ACHN (cell line): ENCODE measurements around the gene IL17RB.
A peak's percentile ranks its signal among the peaks of the same experiment; 100 is the strongest.

Experiments
- DNase-seq: peaks from one replicate; pipeline ENCODE4 v3.0.0-alpha.2; 2015
- in situ Hi-C: cut with HindIII; loops from 2 replicates; pipeline ENCODE4 v1.10.0; 2017; ENCODE audit warnings: low sequenced_read_pairs, low pct_ligation_motif_present, low pct_unique_long_range_greater_than_20kb

Gene IL17RB

DNA sequence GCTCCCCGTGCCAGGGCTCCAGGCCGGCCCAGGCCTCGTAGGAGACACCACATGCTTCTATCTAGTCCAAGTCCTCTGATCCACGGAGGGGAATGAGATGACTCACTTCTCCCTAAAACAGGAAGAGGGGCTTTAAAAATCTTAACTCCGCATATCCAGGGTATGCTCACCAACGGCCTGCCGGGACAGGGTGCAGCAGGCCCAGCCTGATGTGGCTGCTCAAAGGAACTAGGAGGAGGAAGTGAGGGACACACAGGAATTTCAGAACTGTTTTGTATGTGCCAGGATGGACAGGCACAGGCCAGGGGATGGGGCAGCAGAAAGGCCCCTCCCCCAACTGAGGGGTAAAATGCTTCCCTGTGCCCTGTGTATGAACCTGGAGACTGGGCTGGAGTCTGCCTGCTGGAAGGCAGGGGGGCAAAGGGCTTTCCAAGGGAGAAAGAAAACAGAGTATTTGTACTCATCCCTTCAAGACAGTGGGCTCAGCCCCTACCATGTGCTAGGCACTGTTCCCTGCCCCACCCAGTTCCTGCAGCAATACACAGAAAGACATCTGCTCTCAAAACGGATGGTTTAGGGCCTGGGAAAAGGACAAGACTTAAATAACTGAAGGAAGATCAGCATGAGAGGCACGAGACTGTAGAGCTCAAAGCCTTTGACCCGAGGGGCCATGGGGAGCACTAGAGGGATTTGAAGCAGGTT lies 22.3 kb upstream of the IL17RB start:
- in situ Hi-C loops: no loop called here
- DNase-seq: no peak

DNA sequence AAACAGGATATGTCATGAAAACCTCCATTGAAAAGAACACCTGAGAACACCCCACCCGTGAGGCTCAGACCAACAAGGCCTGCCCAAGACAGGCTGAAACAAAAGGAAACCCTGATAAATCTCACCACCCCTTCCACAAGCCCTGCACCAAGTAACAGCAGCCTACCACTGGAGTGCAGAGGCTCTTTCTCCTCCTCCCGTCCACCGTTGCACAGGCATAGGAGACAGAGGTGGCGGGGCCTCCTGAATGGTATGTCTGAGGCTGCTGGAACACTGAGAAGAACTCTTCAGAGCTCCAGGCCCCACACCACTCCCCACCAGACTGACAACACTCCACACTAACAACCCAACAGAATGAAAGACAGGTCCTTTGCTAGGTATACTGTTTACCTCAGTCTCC lies 21.6 kb upstream of the IL17RB start:
- no peak for DNase-seq
- in situ Hi-C loops: no loop called here

DNA sequence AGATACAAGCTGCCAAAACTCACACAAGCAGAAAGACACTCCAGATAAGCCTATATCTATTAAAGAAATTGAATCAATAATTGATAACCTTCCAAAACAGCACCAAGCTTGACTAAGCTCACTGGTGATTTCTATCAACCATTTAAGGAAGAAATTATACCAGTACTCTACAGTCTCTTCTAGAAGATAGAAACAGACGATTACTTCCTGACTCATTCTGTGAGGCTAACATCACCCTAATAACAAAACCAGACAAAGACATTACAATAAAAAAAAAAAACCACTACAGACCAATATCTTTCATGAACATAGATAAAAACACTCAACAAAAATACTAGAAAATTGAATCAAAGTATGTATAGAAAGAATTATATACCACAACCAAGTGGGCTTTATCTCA lies 20.3 kb upstream of the IL17RB start:
- no peak for DNase-seq
- in situ Hi-C loops: no loop called here

GRCh38 chr3:53828581-53828980 lies 17.8 kb upstream of the IL17RB start:
- in situ Hi-C loops: no loop called here
- DNase-seq: no peak

DNA sequence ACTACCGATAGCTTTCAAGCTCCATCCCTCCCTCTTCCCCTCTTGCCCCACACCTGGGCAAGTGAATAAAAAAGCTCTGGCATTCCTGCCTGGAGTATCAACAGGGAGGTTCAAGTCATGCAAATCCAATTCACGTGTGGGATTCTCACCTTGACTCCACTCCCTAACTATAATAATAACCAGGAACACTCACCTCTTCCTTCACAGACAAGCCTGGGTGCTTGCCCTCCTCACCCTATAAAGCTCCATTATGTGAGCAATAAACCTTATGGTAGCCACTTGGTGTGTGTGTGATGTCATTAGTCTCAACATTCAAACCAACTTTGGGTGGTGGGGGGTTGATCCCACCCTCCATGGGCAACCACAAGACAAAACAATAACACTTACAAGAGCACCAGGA lies 16.8 kb upstream of the IL17RB start:
- in situ Hi-C loops: no loop called here
- no peak for DNase-seq

GRCh38 chr3:53830944-53831343 lies 15.4 kb upstream of the IL17RB start:
- in situ Hi-C loops: no loop called here

DNA sequence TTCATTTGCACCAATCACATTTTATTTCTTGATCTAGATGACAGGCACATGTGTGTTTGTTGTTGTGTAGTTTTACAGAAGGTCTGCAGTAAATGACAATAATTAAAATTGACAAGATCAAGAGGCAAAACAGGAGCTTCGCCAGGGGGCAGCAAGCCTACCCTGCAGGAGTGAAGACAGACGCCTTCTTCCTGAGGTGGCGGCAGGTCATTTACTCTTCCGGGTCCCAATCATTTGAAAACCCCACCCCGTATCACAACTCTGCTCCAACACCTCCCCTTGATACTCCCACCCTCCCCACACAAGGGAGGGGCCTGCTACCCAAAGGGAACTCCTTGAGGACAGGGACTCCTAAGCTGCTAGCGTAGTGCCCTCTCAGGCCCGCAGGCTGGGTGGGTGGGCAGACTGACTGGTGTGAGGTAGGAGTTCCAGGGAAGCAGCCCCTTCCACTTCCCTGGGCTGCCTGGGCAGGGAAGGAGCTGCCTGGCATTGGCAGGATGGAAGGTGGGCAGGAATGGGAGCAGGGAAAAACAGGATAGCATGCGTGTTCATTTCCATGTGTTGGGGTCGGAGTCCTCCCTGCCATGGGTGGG lies 13.2 kb upstream of the IL17RB start:
- in situ Hi-C loops: no loop called here
- DNase-seq: no peak

More at GRCh38 chr3:53830944-53831343, 15.4 kb upstream of the IL17RB start:
- no peak for DNase-seq

DNA sequence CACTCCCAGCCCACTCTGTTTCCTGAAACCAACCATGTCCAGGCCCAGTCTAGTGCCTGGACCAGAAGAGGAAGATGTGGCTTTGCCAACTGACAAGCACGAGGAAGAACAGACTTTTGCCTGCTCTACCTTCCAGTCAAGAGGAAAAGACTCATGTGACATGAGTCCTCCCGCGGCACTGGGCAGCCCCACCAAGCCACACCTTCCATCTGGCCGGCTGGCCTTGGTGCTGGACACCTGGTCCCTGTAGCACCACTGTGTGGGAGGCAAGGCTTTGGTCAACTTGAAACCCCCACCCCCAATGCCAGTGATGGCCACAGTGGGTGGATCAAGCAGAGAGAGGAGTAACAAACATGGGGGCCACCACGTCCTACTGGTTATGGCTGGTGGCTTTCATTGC lies 12.7 kb upstream of the IL17RB start:
- in situ Hi-C loops: no loop called here
- no peak for DNase-seq

DNA sequence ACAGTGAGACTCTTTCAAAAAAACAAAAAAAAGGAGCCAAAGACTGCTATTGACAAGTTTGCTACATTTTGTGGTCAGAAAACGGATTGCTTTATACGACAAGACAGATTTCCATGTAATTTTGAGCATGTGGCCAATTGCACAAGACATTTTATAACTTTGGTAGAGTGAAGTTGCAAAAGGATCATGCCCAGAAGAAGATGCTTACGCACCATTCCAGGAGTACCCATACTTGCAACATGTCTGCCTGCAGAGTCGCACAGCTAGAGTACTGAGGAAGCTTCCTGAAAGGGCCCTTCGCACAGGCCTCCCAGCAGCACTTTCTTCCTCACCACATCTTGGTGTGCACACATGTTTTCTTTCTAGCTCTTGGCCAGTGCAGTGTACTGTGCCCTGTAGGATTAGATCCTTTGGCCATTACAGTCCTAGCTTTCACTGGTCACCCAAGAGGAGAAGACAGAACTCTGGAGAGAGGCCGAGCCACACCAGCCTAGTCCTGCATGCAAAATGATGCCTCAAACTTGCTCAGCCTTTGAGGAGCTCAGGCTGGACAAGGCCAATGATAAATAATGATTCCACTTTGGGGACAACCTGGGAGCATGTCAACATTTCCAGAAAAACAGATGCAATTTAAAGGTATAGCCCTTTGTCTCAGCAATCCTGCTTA lies 11.8 kb upstream of the IL17RB start:
- in situ Hi-C loops: no loop called here
- no peak for DNase-seq

DNA sequence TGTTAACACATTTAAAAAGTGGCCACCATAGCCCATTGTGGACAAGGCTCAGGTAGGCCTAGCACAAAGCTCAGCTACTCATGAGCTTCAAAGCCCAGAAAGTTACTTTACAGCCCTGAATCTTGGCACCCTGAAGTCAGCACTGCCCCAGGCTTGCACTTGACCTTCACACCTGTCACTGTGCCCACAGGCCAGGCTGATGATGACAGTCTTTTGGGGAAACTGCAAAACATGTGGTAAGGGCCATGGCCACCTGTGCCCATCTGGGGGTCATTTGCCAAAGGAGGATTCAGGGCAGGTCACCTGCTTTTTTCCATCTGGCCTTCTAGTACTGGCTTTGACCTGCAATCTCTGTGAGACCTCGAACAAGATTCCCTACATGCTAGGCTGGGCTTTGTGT lies 11.1 kb upstream of the IL17RB start:
- in situ Hi-C loops: no loop called here
- DNase-seq: no peak

GRCh38 chr3:53836084-53836872 lies 10.1 kb upstream of the IL17RB start:
- DNase-seq: no peak
- in situ Hi-C loops: no loop called here

GRCh38 chr3:53837331-53837730 lies 9.0 kb upstream of the IL17RB start:
- in situ Hi-C loops: no loop called here
- no peak for DNase-seq

- in situ Hi-C loops: no loop called here
- no peak for DNase-seq
Observed at GRCh38 chr3:53841296-53841695, 5.1 kb upstream of the IL17RB start.

DNA sequence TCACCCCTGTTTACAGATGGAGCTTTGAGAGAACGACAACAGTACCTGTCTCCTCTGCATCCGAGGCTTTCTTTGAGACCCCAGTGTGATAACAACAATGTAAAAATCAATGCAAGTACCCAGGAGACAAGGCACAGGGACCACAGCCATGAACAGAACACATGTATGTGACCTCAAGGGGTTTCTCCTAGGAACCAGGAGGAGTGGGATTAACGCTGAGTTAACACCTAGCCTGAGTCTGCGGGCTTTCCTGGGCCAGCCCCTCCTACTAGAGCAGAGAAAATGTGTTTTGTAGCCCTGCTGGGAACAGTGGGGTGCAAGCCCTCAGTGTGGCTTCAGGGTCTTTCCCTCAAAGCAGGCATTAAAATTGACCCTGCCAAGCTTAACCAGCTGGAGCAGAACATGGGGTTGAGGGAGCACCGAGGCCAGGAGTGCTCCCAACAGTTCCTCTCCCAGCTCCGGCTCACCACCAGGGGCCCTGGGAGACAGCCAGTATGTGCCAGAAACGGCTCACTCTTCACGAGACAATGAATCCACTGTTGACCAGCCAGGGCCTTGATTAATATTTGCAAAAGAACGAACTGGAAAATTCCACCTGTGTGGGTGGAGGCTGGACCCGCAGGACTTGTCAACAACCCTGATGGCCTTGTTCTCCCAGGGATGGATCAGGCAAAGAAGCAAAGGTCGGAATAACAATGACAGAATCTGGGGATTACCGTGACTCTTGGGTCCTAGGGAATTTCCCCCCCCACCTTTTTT lies 3.8 kb upstream of the IL17RB start:
- peak; percentile 4 for DNase-seq
- in situ Hi-C loops: no loop called here

GRCh38 chr3:53843195-53844177 lies 2.9 kb upstream of the IL17RB start:
- no peak for DNase-seq
- in situ Hi-C loops: no loop called here

DNA sequence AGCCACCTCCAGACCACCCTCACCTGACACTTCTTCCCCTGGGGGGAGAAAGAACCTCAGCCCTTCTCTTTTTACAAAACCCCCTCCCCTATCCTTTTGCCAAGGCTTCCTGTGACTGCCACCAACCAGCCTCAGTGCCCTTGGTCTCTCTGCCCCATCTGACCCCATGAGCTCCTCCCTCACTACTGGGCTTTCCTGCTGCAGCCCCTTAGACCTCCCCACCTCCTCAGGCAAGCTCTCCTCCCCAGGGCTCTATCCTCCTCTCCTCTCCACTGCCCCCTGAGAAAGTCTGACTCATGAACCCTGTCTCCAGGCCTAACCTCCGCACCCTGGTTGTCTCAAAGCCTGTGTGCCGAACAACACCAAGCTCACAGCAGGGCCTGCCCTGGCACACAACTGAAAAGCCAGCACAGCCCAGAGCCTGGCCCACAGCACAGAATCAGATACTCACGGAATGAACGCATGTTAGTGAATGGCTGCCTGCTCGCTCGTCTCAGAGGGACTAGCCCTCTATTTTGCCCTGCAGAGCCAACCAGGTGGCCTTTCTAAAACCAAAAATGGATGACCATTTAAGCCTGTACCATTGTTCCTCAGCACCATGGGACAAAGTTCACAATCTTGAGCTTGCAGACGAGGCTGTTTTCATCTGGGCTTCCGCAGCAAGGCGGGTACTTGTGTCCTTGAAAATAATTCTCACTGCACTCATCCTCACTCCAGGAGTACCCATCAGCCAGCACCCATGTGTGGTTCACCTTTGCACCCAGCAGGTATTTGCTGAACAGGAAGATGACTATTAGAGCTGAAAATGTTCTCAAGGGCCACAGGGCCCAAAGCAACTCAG lies 1.9 kb upstream of the IL17RB start:
- no peak for DNase-seq
- in situ Hi-C loops: no loop called here
